HEK293 (cell line): ENCODE measurements around the gene HOXB4.

Experiments used
- BCL11A ChIP-seq: fragments of 450-650 bp; formaldehyde crosslinking; IDR thresholded peaks from 2 replicates; pipeline ENCODE4 v1.5.1; 2016; ENCODE audit warnings: low read depth, missing biosample characterization, missing genetic modification characterization
- BCL11B ChIP-seq: fragments of 450-650 bp; formaldehyde crosslinking; IDR thresholded peaks from 2 replicates; pipeline ENCODE4 v1.5.1; 2016; ENCODE audit warnings: low read depth, missing biosample characterization, missing genetic modification characterization
- GLIS1 ChIP-seq: fragments of 450-650 bp; formaldehyde crosslinking; IDR thresholded peaks from 2 replicates; pipeline ENCODE4 v1.5.1; 2016; ENCODE audit warnings: missing biosample characterization, missing genetic modification characterization
- KLF10 ChIP-seq: fragments of 450-650 bp; IDR thresholded peaks from 2 replicates; pipeline ENCODE4 v1.5.1; 2018; ENCODE audit warnings: missing biosample characterization, mild to moderate bottlenecking, missing genetic modification characterization
- KLF17 ChIP-seq: fragments of 450-650 bp; formaldehyde crosslinking; IDR thresholded peaks from 2 replicates; pipeline ENCODE4 v1.5.1; 2016; ENCODE audit warnings: missing biosample characterization, missing genetic modification characterization
- OVOL3 ChIP-seq: fragments of 450-650 bp; formaldehyde crosslinking; IDR thresholded peaks from 2 replicates; pipeline ENCODE4 v1.5.1; 2016; ENCODE audit warnings: missing biosample characterization, missing genetic modification characterization
- PRDM2 ChIP-seq: fragments of 450-650 bp; formaldehyde crosslinking; IDR thresholded peaks from 2 replicates; pipeline ENCODE4 v1.5.1; 2016; ENCODE audit warnings: missing biosample characterization, missing genetic modification characterization, borderline replicate concordance
- WT1 ChIP-seq: fragments of 450-650 bp; formaldehyde crosslinking; IDR thresholded peaks from 2 replicates; pipeline ENCODE4 v1.5.1; 2016; ENCODE audit warnings: missing biosample characterization, missing genetic modification characterization
- ZBTB26 ChIP-seq: fragments of 450-650 bp; formaldehyde crosslinking; optimal IDR thresholded peaks from 2 replicates; pipeline ENCODE3; 2016; ENCODE audit warnings: missing biosample characterization, mild to moderate bottlenecking, missing genetic modification characterization
- ZBTB6 ChIP-seq: fragments of 450-650 bp; formaldehyde crosslinking; IDR thresholded peaks from 2 replicates; pipeline ENCODE4 v1.5.1; 2017; ENCODE audit warnings: missing biosample characterization, missing genetic modification characterization
- ZFP37 ChIP-seq: fragments of 450-650 bp; formaldehyde crosslinking; IDR thresholded peaks from 2 replicates; pipeline ENCODE4 v1.5.1; 2016; ENCODE audit warnings: missing biosample characterization, missing genetic modification characterization
- ZIC2 ChIP-seq: fragments of 450-650 bp; formaldehyde crosslinking; IDR thresholded peaks from 2 replicates; pipeline ENCODE4 v1.5.1; 2016; ENCODE audit warnings: missing biosample characterization, missing genetic modification characterization
- ZNF132 ChIP-seq: fragments of 450-650 bp; formaldehyde crosslinking; IDR thresholded peaks from 2 replicates; pipeline ENCODE4 v1.5.1; 2017; ENCODE audit warnings: missing biosample characterization, missing genetic modification characterization, borderline replicate concordance
- ZNF155 ChIP-seq: fragments of 450-650 bp; formaldehyde crosslinking; IDR thresholded peaks from 2 replicates; pipeline ENCODE4 v1.5.1; 2016; ENCODE audit warnings: missing biosample characterization, missing genetic modification characterization
- ZNF2 ChIP-seq: fragments of 450-650 bp; formaldehyde crosslinking; IDR thresholded peaks from 2 replicates; pipeline ENCODE4 v1.5.1; 2016; ENCODE audit warnings: missing biosample characterization, missing genetic modification characterization
- ZNF239 ChIP-seq: fragments of 450-650 bp; formaldehyde crosslinking; IDR thresholded peaks from 2 replicates; pipeline ENCODE4 v1.5.1; 2016; ENCODE audit warnings: missing biosample characterization, missing genetic modification characterization
- ZNF324 ChIP-seq: fragments of 450-650 bp; formaldehyde crosslinking; IDR thresholded peaks from 2 replicates; pipeline ENCODE4 v1.5.1; 2016; ENCODE audit warnings: missing biosample characterization, missing genetic modification characterization
- ZNF423 ChIP-seq: fragments of 450-650 bp; formaldehyde crosslinking; IDR thresholded peaks from 2 replicates; pipeline ENCODE4 v1.5.1; 2016; ENCODE audit warnings: missing biosample characterization, missing genetic modification characterization
- ZNF433 ChIP-seq: fragments of 450-650 bp; formaldehyde crosslinking; IDR thresholded peaks from 2 replicates; pipeline ENCODE4 v1.5.1; 2016; ENCODE audit warnings: missing biosample characterization, missing genetic modification characterization, low read depth
- ZNF473 ChIP-seq: fragments of 450-650 bp; formaldehyde crosslinking; IDR thresholded peaks from 2 replicates; pipeline ENCODE4 v1.5.1; 2017; ENCODE audit warnings: missing biosample characterization, missing genetic modification characterization
- ZNF558 ChIP-seq: fragments of 450-650 bp; formaldehyde crosslinking; IDR thresholded peaks from 2 replicates; pipeline ENCODE4 v1.5.1; 2016; ENCODE audit warnings: missing biosample characterization, missing genetic modification characterization
- ZNF585B ChIP-seq: fragments of 450-650 bp; formaldehyde crosslinking; IDR thresholded peaks from 2 replicates; pipeline ENCODE4 v1.5.1; 2016; ENCODE audit warnings: missing biosample characterization, missing genetic modification characterization
- ZNF624 ChIP-seq: fragments of 450-650 bp; formaldehyde crosslinking; IDR thresholded peaks from 2 replicates; pipeline ENCODE4 v1.5.1; 2017; ENCODE audit warnings: missing biosample characterization, missing genetic modification characterization
- ZNF670 ChIP-seq: fragments of 450-650 bp; formaldehyde crosslinking; IDR thresholded peaks from 2 replicates; pipeline ENCODE4 v1.5.1; 2016; ENCODE audit warnings: missing biosample characterization, missing genetic modification characterization, low read depth
- ZNF704 ChIP-seq: fragments of 450-650 bp; formaldehyde crosslinking; IDR thresholded peaks from 2 replicates; pipeline ENCODE4 v1.5.1; 2016; ENCODE audit warnings: missing biosample characterization, missing genetic modification characterization
- ZNF707 ChIP-seq: fragments of 450-650 bp; formaldehyde crosslinking; IDR thresholded peaks from 2 replicates; pipeline ENCODE4 v1.5.1; 2016; ENCODE audit warnings: missing biosample characterization, missing genetic modification characterization
- ZNF768 ChIP-seq: fragments of 450-650 bp; formaldehyde crosslinking; IDR thresholded peaks from 2 replicates; pipeline ENCODE4 v1.5.1; 2018; ENCODE audit warnings: missing biosample characterization, mild to moderate bottlenecking, missing genetic modification characterization
- ZSCAN16 ChIP-seq: fragments of 450-650 bp; formaldehyde crosslinking; IDR thresholded peaks from 2 replicates; pipeline ENCODE4 v1.5.1; 2016; ENCODE audit warnings: missing biosample characterization, missing genetic modification characterization
- ZSCAN5A ChIP-seq: fragments of 450-650 bp; formaldehyde crosslinking; IDR thresholded peaks from 2 replicates; pipeline ENCODE4 v1.5.1; 2016; ENCODE audit warnings: missing biosample characterization, missing genetic modification characterization

Gene HOXB4

GRCh38 chr17:48615047-48615962, 37.2 kb upstream of the HOXB4 start, which contains the start of gene HOXB8 (continued):
- TF ChIP-seq ZBTB6 (tag by site-specific recombination) (peak; percentile 81), ZNF558 (tag by site-specific recombination) (no peak), KLF17 (tag by site-specific recombination) (no peak), ZBTB26 (tag by site-specific recombination) (peak; percentile 29), ZNF433 (tag by site-specific recombination) (no peak), ZNF768 (no peak), GLIS1 (tag by site-specific recombination) (peak; percentile 35), BCL11B (tag by site-specific recombination) (peak; percentile 78), ZNF423 (tag by site-specific recombination) (peak; percentile 71), ZIC2 (0 out of 2 replicates have a peak, but pooled peaks have one; percentile 15), ZNF473 (tag by site-specific recombination) (no peak), PRDM2 (tag by site-specific recombination) (no peak), ZNF704 (no peak), ZFP37 (tag by site-specific recombination) (no peak), ZSCAN16 (tag by site-specific recombination) (no peak), ZNF2 (tag by site-specific recombination) (no peak), ZNF585B (tag by site-specific recombination) (no peak), ZNF132 (no peak), BCL11A (tag by site-specific recombination) (peak; percentile 58), ZSCAN5A (tag by site-specific recombination) (no peak), KLF10 (tag by site-specific recombination) (peak; percentile 45), OVOL3 (tag by site-specific recombination) (peak; percentile 62; the same call in 1 of the 2 replicates), ZNF670 (no peak), WT1 (tag by site-specific recombination) (peak; percentile 28), ZNF707 (tag by site-specific recombination) (no peak), ZNF239 (tag by site-specific recombination) (no peak), ZNF624 (no peak), ZNF155 (tag by site-specific recombination) (no peak), ZNF324 (tag by site-specific recombination) (no peak)
